Neural progenitor cell (in vitro differentiated cells): Measurements from ENCODE around the gene QSOX2.

Experiments
- EZH2 ChIP-seq: fragments of 200-600 bp; sonication (generic); IDR thresholded peaks from 2 replicates; pipeline ENCODE4 v1.6.1; 2017; ENCODE audit warnings: antibody characterized with exemption, mild to moderate bottlenecking, moderate library complexity
- EZH2phosphoT487 ChIP-seq: fragments of 200-600 bp; sonication (generic); IDR thresholded peaks from 2 replicates; pipeline ENCODE4 v1.6.1; 2017; ENCODE audit warnings: antibody characterized with exemption
- TF ChIP-seq, protein P1 (sequence below): fragments of 200-600 bp; sonication (generic); IDR thresholded peaks from 2 replicates; pipeline ENCODE4 v1.5.1; 2017; ENCODE audit warnings: antibody characterized with exemption, mild to moderate bottlenecking

- TF ChIP-seq EZH2 (no peak), EZH2phosphoT487 (no peak)
- TF ChIP-seq, protein P1, sequence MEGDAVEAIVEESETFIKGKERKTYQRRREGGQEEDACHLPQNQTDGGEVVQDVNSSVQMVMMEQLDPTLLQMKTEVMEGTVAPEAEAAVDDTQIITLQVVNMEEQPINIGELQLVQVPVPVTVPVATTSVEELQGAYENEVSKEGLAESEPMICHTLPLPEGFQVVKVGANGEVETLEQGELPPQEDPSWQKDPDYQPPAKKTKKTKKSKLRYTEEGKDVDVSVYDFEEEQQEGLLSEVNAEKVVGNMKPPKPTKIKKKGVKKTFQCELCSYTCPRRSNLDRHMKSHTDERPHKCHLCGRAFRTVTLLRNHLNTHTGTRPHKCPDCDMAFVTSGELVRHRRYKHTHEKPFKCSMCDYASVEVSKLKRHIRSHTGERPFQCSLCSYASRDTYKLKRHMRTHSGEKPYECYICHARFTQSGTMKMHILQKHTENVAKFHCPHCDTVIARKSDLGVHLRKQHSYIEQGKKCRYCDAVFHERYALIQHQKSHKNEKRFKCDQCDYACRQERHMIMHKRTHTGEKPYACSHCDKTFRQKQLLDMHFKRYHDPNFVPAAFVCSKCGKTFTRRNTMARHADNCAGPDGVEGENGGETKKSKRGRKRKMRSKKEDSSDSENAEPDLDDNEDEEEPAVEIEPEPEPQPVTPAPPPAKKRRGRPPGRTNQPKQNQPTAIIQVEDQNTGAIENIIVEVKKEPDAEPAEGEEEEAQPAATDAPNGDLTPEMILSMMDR, result no peak
These were observed 3.4 kb downstream of the QSOX2 start for GRCh38 chr9:136242248-136242647.
